ENCODE data around the gene MNAT1.
"Not testable (repeated sequence)": the region's sequence is repeated elsewhere in the genome, so short reads cannot be mapped to it uniquely, and the experiment has no call there.

MNAT1 gene

DNA sequence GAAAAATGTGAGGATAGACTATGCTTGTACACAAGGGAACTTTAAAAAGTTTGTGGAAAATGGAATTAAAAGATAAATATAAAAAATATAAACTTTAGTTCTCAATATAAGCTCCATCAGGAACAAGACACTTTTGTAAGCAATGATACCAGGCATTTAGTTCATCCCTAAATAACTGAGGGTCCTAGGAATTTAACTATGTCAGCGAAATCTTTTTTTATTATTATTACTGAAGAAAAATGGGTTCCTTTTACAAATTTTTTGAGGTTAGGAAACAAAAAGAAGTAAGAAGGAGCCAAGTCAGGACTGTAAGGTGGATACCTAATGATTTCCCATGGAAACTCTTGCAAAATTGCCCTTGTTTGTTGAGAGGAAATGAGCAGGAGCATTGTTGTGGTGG lies 143.6 kb downstream of the MNAT1 start:
- DNase-seq (ENCODE audit: low read depth in 2 of 3, low spot score in 2 of 3) = no peak

DNA sequence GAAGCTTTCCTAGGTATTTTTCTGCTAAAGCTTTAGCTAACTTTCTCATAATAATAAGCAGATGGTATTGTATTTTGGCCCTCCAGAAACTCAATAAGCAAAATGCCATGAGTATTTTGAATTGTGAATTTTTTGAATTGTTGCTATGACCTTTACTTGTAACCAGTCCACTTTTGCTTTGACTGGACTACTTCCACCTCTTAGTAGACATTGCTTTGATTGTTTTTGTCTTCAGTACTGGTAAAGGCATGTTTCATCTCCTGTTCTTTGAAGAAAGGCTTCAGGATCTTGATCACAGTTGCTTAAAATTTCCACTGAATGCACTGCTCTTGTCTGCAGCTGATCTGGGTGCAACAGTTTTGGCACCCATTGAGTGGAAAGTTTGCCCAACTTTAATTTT lies 144.0 kb downstream of the MNAT1 start:
- DNase-seq (ENCODE audit: low read depth in 2 of 3, low spot score in 2 of 3) = no peak

DNA sequence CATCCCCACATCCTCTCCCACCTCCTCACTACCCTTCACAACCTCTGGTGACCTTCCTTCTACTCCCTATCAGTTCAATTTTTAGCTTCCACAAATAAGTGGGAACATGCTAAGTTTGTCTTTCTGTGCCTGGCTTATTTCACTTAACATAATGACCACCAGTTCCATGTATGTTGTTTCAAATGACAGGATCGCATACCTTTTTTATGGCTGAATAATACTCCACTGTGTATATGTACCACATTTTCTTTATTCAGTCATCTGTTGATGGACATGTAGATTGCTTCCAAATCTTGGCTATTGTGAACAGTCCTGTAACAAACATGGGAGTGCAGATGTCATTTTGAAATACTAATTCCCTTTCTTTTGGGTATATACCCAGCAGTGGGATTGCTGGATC lies 147.7 kb downstream of the MNAT1 start:
- DNase-seq (ENCODE audit: low read depth in 2 of 3, low spot score in 2 of 3) = no peak

DNA sequence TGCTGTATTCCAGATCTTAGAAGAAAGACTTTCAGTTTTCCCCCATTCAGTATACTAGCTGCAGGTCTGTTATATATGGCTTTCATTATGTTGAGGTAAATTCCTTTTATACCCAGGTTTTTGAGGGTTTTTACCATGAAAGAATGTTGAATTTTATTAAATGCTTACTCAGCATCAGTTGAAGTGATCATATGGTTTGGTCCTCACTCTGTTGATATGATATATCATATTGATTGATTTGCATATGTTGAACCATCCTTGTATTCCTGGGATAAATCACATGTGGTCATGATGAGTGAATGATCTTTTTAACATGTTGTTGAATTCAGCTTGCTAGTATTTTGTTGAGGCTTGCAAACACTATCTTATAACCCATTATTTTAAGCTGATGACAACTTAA lies 149.6 kb downstream of the MNAT1 start:
- no peak for DNase-seq (ENCODE audit: low read depth in 2 of 3, low spot score in 2 of 3)

DNA sequence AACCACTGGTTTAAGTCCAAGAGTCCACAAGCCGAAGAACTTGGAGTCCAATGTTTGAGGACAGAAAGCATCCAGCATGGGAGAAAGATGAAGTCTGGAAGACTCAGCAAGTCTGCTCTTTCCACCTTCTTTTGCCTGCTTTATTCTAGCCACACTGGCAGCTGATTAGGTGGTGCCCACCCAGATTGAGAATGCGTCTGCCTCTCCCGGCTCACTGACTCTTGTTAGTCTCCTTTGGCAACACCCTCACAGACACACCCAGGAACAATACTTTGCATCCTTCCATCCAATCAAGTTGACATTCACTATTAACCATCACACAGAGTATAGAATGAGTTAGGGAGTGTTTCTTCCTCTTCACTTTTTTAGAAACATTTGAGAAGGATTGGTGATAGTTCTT lies 156.1 kb downstream of the MNAT1 start:
- DNase-seq (ENCODE audit: low read depth in 2 of 3, low spot score in 2 of 3) = not testable (repeated sequence)

DNA sequence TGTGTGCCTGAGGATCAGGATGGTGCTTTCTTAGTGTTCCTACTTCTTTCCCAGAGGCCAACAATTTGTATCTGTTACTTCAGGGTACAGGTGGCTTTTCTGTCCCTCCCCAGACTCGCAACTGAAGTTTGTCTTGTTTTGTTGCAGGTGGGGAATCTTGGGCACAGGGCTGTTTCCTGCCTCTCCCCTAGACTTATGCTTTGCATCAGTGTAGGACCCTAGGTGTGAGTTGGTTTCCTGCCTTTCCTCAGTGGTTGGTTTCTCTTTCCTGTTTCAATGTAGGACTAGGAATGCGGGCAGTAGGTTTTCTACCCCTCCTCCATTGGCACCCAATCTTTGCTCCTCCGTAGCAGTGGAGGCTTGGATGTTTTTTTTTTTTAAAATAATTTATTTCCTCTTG lies 159.3 kb downstream of the MNAT1 start:
- DNase-seq (ENCODE audit: low read depth in 2 of 3, low spot score in 2 of 3) = no peak

DNA sequence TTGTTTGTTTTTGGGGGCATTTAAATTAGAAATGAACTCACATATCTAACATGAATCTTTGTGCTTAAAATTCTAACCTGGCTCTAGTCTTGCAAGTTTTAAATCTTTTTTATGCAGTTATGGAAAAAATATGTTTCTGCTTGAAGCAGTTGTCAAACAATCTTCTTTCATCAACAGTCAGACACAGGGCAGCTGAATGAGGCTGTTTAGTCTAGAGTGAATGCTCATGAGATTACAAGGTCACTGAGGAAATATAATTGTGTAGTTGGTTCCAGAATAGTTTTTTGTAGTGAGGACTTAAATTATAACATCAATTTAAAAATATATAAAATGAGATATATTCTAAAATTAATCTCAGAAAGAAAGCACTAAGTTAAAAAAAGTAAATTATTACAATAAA lies 169.8 kb downstream of the MNAT1 start:
- DNase-seq (ENCODE audit: low read depth in 2 of 3, low spot score in 2 of 3) = no peak

DNA sequence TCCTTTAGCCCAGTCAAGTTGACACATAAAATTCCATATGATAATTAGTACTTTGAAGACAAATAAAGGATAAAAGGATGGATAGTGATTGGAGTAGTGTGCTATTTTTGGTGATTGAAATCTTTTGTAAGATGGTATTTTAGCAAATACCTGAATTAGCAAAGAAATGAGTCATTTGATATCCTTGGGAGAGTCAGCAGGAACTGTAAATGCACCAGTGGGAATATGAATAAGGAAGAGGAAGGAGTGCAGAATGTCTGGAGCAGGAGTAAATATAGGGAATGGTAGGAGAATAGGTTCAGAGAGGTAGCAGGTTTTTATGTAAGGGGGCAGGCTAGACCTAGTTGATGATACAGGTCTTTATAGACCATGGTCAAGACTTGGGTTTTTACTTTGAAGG lies 171.4 kb downstream of the MNAT1 start:
- DNase-seq (ENCODE audit: low read depth in 2 of 3, low spot score in 2 of 3) = no peak

DNA sequence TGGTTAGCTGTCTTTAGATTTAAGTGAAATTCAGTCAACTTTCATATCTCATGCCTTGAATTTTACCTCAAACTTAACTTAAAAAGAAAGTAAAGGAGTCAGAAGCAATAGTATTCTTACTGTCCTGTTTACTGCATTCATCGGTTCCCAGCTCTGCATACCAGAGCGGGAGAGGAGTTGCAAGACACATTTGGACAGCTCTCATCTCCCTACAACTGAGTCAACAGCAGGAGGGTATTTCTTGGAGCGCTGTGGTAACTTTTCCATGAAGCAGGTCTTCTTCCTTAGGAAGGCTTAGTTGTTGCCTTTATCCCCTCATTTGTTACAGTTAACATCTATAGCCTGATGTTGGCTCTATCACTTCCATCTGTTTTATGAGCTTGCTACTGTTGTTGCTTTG lies 181.2 kb downstream of the MNAT1 start:
- DNase-seq (ENCODE audit: low read depth in 2 of 3, low spot score in 2 of 3) = no peak

DNA sequence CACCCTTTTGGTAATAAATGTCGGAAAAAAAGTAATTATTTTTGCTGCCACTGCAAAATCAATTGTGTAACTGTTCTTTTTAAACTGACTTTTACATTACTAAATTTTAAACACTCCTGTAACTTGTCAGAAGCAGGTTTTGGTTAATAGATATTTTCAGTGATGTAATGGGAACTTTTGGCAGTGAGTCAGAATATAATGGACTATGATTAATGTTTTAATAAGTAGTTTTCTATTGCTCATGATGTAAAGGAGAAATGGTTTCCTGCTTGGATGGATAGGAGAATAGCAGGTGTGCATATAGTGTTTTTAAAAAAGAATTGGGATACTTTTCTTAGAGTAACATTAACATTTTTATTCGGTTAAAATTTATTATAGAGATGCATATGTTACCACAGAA lies 187.5 kb downstream of the MNAT1 start:
- no peak for DNase-seq (ENCODE audit: low read depth in 2 of 3, low spot score in 2 of 3)

DNA sequence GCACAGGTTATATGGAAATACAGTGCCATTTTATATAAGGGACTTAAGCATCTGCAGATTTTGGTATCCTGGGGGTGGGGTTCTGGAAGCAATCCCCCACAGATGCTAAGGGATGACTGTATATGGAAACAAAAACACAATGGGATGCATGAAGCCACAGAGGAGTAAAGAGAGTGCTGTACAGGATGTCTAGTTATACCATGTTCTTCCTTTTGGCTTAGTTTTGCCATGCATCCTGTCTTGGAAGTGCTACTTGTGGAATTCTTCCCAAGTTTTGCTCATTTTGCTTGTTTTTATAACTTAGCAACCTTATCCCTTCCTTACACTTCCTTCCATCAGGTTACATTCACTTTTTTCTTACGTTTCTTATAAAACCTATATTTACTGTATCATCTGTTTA lies 190.7 kb downstream of the MNAT1 start:
- no peak for DNase-seq (ENCODE audit: low read depth in 2 of 3, low spot score in 2 of 3)

DNA sequence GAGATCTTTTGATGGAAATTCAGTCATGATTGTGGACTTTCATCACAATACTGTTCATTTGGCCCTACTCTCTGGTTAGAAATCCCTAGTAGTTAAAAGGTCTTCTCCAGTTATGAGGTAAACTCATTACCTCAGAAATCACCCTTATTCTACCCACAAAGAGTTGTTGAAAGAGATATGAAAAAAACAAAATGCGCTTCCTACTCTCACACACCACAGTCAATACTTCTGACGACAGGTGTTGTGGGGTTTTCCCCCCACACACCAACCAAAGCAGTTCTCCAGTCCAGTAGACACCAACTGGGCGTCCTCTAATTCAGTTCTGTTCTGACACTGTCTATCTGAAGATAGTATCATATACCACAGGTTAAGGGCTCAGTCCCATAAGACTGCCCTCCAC lies 191.4 kb downstream of the MNAT1 start:
- DNase-seq (ENCODE audit: low read depth in 2 of 3, low spot score in 2 of 3) = no peak

DNA sequence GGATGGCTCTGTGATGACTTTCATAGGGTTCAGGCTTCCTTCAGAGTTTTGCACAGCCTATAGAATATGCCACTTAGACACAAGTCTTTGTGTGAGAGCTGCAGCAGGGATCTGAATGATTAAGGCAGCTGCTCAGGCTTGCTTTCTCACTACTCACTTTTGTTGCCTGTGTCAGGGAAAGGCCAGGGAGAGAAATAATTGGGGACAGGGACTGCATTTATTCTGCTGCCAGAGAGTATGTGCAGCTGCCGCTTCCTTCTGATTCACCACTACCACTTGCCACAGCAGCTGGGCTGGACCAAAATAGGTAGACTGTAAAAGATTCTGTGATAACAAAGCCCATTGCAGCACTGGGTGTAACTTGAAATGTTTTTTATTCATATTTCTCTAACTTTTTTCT lies 196.7 kb downstream of the MNAT1 start:
- DNase-seq (ENCODE audit: low read depth in 2 of 3, low spot score in 2 of 3) = no peak

DNA sequence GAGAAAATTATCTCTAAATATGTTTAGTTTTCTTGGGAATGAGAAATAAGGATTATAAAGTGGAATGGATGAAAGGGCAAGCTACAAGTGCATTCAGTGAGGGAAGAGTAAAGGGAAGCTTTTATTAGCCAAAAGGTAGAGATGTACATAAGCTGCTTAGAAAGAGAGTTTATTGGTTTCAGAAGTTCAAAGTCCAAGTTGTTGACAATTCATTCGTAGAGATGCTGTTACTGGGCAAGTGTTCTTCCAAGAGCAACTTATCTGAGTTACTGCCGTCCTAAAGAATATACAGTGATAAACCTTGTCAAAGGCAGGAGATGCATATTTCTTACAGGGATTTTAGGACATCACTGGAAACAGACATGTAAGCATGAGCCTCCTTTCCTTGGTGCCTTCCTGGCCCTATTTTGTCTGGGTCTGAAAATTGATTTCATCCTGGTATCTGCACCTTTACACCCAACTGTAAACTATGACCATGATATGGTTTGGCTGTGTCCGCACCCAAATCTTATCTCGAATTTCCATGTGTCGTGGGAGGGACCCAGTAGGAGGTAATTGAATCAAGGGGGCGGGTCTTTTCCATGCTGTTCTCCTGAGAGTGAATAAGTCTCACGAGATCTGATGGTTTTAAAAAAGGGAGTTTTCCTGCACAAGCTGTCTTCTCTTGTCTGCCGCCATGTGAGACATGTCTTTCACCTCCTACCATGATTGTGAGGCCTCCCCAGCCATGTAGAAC lies 199.5 kb downstream of the MNAT1 start:
- DNase-seq (ENCODE audit: low read depth in 2 of 3, low spot score in 2 of 3) = no peak

DNA sequence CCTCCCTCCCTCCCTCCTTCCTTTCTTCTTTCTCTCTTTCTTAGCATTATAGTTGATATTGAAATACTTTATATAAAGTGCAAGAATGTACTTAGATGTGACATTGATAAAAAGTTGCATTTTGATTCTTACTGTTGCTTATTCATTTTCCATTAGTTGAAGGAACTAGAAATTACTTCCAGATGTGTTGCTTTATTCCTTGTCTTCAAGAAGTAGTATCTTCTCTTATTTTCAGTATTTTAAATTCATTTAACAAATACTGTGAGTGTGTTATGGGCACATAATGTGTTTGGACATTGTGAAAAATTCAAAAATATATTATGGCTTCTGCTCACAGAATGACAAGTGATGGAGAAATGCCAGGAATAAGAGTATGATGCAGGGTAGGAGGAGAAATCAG lies 200.8 kb downstream of the MNAT1 start:
- DNase-seq (ENCODE audit: low read depth in 2 of 3, low spot score in 2 of 3) = no peak

DNA sequence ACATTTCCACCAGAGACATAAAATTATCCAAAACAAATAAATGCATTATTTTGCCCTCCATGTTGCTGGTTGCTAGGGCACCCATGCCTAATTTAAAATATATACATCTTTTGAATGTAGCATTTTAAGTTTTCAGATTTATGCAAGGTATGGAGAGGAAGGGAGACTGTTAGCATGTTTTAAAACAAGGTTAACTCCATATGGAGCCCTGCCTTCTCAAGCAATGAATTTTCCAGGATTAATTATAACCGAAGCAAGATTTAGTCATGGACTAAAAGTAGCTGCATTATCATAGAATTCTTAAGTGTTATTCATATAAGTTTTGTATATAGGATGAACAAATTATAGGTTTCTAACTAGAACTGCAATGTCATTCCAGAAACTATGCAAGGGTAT lies 209.1 kb downstream of the MNAT1 start:
- DNase-seq (ENCODE audit: low read depth in 2 of 3, low spot score in 2 of 3) = no peak

DNA sequence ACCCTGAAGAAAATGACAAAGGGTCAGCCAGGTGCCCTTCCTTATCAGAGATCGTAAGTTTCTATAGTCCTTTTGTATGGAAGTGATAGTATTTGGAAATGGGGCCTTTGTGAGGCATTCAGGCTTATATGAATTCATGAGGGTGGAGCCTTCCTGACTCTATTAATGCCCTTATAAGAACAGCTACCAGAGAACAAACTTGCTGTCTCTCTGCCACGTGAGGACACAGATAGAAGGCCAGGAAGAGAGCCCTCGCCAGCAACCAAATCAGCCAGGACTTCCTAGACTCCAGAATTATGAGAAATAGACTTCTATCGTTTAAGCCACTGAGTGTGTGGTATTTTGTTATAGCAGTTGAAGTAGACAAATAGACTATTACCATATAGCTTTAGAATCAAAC lies 209.6 kb downstream of the MNAT1 start:
- no peak for DNase-seq (ENCODE audit: low read depth in 2 of 3, low spot score in 2 of 3)

DNA sequence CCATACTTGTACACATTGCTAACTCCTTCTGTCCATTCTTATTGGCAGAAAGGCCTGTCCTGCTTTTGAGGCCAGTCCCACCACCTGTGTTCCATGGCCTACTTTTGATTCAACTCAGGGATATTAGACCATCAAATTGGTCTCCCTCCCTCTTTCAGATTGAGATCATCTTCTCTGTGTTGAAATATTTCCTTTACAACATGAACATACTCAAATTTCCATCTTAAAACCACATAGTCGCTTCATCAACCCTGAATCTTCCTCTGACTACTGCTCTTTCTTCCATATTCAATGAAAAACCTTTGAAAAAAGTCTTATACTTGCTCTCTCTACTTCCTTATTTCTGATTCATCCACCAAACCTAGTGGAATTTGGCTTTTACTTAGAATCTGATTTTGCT lies 211.4 kb downstream of the MNAT1 start:
- DNase-seq (ENCODE audit: low read depth in 2 of 3, low spot score in 2 of 3) = no peak

DNA sequence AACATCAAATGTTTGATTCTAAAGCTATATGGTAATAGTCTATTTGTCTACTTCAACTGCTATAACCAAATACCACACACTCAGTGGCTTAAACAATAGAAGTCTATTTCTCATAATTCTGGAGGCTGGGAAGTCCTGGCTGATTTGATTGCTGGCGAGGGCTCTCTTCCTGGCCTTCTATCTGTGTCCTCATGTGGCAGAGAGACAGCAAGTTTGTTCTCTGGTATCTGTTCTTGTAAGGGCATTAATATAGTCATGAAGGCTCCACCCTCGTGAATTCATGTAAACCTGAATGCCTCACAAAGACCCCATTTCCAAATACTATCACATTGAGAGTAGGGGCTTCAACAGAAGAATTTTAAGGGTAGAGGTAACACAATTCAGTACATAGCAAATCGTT lies 212.2 kb downstream of the MNAT1 start:
- DNase-seq (ENCODE audit: low read depth in 2 of 3, low spot score in 2 of 3) = no peak

DNA sequence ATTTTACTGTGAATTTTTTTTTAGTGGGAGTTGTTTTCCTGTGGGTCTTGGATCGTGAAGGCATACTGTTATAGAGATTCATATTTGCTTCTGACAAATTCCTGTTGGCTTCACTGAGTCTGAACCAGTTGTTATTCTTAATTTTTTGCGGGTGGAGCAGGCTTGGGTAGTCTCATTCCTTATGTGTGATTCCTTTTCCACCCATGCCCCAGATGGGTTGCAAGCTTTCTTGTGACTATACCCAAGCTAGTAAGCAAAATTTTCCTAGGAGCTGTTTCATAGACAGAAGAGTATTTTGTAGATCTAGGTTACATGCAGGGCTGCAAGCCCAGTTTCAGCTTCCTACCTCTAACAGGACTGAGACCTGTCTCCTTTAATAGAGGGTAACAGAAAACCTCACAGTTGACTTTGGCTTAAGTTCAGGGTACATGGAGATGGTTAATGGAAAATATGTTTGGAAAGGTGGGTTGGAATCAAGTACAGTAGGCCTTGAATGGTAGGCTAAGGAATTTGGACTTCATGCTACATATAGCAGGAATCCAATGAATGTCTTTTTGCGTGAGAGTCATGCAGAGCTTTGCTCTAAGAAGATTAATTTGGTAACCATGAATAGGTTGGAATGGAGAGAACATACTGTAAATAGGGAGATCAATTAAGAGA lies 217.3 kb downstream of the MNAT1 start:
- DNase-seq (ENCODE audit: low read depth in 2 of 3, low spot score in 2 of 3) = no peak

DNA sequence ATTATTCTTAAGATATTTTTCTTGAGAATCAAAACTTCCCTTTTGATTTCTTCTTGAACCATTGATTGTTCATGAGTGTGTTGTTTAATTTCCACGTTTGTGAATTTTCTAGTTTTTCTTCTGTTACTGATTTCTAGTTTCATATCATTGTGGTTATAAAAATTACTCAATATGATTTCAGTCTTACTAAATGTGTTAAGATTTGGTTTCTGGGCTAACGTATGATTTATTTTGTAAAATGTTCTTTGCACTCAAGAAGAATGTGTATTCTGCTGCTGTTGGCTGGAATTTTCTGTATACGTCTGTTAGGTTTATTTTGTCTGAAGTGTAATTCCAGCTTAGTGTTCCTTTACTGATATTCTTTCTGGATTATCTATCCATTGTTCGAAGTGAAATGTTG lies 221.6 kb downstream of the MNAT1 start:
- no peak for DNase-seq (ENCODE audit: low read depth in 2 of 3, low spot score in 2 of 3)

DNA sequence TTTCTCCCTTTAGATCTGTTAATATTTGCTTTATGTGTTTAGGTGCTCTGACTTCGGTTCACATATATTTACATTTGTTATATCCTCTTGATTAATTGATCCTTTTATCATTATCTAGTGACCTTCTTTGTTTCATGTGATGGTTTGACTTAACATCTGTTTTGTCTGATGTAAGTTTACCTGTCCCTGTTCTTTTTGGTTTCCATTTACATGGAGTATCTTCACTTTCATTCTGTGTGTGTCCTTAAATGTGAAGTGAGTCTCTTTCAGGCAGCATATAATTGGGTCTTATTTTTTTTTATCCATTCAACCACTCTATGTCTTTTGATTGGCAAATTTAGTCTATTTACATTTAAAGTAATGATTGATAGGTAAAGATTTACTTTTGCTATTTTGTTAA lies 222.1 kb downstream of the MNAT1 start:
- no peak for DNase-seq (ENCODE audit: low read depth in 2 of 3, low spot score in 2 of 3)

DNA sequence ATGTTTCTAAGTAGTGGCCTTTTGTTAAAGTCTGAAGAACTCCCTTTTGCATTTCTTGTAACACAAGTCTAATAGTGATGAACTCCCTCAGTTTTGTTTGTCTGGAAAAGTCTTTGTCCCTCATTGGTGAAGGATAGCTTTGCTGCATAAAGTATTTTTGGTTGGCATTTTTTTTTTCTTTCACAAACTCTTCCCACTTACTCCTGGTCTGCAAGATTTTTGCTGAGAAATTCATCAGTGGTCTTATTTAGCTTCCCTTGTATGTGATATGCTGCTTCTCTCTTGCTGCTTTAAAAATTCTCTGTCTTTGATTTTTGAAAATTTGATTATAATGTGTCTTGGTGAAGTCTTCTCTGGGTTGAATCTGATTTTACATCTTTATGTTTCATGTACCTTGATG lies 223.6 kb downstream of the MNAT1 start:
- DNase-seq (ENCODE audit: low read depth in 2 of 3, low spot score in 2 of 3) = no peak
